ENCODE results near the gene TLR6. TPM values are rescaled to one million over a fixed set of nuclear protein-coding genes. Genes with fewer than 3 reads are reported as not detected.

Gene TLR6, protein sequence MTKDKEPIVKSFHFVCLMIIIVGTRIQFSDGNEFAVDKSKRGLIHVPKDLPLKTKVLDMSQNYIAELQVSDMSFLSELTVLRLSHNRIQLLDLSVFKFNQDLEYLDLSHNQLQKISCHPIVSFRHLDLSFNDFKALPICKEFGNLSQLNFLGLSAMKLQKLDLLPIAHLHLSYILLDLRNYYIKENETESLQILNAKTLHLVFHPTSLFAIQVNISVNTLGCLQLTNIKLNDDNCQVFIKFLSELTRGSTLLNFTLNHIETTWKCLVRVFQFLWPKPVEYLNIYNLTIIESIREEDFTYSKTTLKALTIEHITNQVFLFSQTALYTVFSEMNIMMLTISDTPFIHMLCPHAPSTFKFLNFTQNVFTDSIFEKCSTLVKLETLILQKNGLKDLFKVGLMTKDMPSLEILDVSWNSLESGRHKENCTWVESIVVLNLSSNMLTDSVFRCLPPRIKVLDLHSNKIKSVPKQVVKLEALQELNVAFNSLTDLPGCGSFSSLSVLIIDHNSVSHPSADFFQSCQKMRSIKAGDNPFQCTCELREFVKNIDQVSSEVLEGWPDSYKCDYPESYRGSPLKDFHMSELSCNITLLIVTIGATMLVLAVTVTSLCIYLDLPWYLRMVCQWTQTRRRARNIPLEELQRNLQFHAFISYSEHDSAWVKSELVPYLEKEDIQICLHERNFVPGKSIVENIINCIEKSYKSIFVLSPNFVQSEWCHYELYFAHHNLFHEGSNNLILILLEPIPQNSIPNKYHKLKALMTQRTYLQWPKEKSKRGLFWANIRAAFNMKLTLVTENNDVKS
- 10 to 100 TPM in 2 of 6 donors, 1 to 10 TPM in 4; 3.2 to 10.4 (median 5.8) TPM for total RNA-seq

DNA sequence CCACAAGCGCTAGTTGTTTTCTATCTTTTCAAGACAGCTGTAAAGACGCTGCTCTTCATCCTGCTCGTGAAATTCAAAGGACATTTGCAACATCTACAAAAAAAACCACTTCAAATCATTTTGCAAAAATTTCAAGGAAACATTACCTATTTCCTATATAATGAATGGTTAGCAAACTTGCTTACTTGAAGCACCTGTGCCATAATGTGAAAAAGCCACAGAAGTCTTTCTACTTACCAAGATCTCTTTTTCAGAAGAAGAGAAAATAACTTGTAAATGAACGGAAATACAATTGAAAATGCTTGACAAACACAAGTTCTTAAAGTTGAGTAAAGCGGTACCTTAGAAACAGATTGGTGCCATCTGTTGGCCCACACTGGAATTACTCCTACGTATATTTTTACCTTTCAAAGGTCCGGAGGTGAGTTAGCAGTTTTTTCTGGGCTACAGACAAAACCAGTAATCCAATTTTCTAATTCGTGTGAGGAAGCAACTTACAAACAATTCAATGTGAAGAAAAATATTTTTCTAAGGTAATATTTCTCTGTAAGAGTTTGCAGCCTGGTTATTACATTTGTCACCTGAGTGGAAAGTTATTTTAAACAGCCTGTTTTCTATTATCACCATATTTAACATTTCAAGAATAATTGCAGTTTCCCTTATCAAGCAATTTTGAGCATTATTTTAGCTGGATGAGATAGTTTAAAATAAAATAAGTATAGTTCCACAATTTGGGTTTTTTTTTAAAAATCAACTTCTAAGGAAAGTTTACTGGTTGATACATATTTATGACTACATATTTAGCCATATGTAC lies at the start of gene TLR6:
TLR6 (minus strand) TSS at position 294 of the 814 bp plus-strand sequence. CDS start 27,344 bp downstream, outside the sequence.
- 8 to 14% methylated on average over 8 of the region's 8 CpGs for WGBS, 2 donors
- H3K4me3 ChIP-seq, result peak within 1 kb of the TSS; percentile 16 to 40 (median 30)
- no peaks in the 10 kb centered on the region for H3K36me3 ChIP-seq
- no peaks in the 10 kb centered on the region for H3K9me3 ChIP-seq
- peak within 1 kb of the TSS; percentile 76 to 90 (median 81) for H3K27ac ChIP-seq
- TF ChIP-seq, protein P1, sequence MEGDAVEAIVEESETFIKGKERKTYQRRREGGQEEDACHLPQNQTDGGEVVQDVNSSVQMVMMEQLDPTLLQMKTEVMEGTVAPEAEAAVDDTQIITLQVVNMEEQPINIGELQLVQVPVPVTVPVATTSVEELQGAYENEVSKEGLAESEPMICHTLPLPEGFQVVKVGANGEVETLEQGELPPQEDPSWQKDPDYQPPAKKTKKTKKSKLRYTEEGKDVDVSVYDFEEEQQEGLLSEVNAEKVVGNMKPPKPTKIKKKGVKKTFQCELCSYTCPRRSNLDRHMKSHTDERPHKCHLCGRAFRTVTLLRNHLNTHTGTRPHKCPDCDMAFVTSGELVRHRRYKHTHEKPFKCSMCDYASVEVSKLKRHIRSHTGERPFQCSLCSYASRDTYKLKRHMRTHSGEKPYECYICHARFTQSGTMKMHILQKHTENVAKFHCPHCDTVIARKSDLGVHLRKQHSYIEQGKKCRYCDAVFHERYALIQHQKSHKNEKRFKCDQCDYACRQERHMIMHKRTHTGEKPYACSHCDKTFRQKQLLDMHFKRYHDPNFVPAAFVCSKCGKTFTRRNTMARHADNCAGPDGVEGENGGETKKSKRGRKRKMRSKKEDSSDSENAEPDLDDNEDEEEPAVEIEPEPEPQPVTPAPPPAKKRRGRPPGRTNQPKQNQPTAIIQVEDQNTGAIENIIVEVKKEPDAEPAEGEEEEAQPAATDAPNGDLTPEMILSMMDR (IDR thresholded peaks at IDR 0.05), result peak; percentile 72 to 85 (median 82)
- TF ChIP-seq POLR2AphosphoS5 (IDR thresholded peaks at IDR 0.05), result peak in 1 of 2 donors; percentile 23
- peak in 1 of 4 donors; percentile 8 for TF ChIP-seq POLR2A (IDR thresholded peaks at IDR 0.05)
- TF ChIP-seq EP300 (IDR thresholded peaks at IDR 0.05), result no peak
- DNase-seq, result peak in 1 of 2 donors; percentile 60
- H3K27me3 ChIP-seq, result no peaks in the 10 kb centered on the region
- H3K4me1 ChIP-seq, result peaks cover 0 to 19% (median 13%) of the 10 kb centered on the region in 4 donors
- ATAC-seq (ENCODE audit: low FRiP score in 2 of 2), result peak; percentile 78 to 85

DNA sequence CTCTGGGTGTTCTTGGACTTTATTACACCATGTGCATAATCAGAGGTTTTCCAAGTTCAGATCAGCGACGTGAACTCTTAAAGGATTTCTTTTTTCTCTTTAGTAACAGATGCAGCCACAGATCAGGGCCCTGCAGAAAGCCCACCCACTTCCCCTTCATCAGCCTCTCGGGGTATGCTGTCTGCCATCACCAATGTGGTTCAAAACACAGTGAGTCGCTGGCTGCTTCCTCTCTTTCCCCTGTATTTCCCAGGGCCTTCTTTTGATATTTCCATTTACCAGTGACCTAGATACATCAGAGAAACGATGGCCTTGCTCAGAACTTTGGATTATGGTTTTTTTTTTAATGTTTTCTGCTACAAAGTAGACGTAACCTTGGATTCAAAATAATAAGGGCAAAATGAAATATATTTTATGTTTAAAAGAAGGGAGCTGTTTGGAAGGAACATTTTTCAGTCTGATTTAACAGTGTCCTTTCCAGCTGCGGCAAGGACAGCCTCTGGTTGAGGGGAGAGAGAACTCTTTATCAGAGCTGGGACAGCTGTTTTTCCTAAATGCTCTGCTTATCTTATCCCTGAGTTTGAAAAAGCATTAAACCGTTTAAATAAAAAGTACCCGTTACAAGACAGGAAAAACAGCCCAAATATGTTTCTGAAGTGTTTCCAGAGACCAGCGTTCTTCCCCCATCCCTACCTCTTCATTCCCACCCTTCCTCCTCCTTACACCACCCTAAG lies 49.2 kb upstream of the TLR6 start:
- Histone ChIP-seq H3K27me3 (no peaks in the 10 kb centered on the region), H3K27ac (no peak overlapping the region), H3K9me3 (no peaks in the 10 kb centered on the region), H3K4me1 (no peaks in the 10 kb centered on the region), H3K36me3 (peaks cover 6 to 81% (median 50%) of the 10 kb centered on the region in 4 donors), H3K4me3 (no peak overlapping the region)
- TF ChIP-seq, protein P1 (IDR thresholded peaks at IDR 0.05), result no peak
- TF ChIP-seq EP300 (IDR thresholded peaks at IDR 0.05), result no peak
- ATAC-seq (ENCODE audit: low FRiP score in 2 of 2) (no peak), DNase-seq (no peak)
- 49 to 50% methylated on average over 10 of the region's 10 CpGs for WGBS, 2 donors

DNA sequence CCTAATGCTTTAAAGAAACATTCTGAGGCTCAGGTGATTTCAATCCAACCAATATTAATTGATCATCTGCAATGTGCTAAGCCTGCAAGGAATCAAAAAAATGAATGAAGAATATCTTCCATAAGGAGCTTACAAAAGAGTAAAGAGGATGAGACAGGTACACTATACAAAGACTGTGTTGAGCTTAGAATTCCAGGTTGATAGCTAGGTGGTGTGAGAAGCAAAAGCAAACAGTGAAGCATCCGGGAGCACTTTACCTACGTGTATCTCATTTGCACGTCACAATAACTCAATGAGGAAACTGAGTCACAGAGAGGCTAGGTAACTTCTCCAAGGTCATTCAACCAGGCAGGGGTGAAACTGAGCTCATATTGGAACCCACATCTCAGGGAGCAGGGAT lies 48.1 kb upstream of the TLR6 start:
- Histone ChIP-seq H3K36me3 (peaks cover 6 to 73% (median 40%) of the 10 kb centered on the region in 4 donors), H3K4me3 (no peak overlapping the region), H3K27ac (no peak overlapping the region), H3K4me1 (no peaks in the 10 kb centered on the region), H3K27me3 (no peaks in the 10 kb centered on the region), H3K9me3 (no peaks in the 10 kb centered on the region)
- TF ChIP-seq POLR2AphosphoS5 (IDR thresholded peaks at IDR 0.05), result no peak
- TF ChIP-seq, protein P1 (IDR thresholded peaks at IDR 0.05), result no peak
- TF ChIP-seq EP300 (IDR thresholded peaks at IDR 0.05), result no peak
- TF ChIP-seq POLR2A (IDR thresholded peaks at IDR 0.05), result no peak
- ATAC-seq (ENCODE audit: low FRiP score in 2 of 2) (no peak), DNase-seq (no peak)
- 95 to 99% methylated on average over 3 of the region's 3 CpGs for WGBS, 2 donors

DNA sequence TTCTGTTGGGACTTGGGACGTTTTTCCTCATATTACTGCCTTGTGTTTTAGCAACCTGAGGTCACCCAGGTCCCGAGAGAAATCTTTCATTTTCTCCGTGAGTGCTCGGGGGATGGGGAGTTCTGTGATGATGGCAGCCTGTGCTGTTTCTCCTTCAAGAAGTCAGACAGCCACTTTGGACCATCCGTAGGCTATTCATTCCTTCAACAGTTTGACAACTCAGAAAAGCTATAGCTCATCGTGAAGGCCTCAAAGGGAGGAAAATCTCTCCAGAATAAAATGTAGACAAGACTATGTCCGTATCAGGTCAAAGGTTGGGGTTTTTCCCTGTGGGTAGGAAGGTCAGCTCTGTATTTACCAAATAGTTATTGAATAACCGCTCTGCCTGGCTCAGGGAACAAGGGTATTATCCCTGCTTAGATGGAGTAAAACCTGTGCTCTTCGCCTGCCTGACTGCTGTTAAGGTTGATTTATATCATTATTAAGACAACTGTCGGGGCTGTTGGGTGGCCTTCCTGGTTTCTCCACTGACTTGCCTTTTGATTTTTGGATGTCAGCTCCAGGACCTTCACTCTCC lies 47.6 kb upstream of the TLR6 start:
- DNase-seq, result no peak
- Histone ChIP-seq H3K36me3 (peaks cover 6 to 70% (median 35%) of the 10 kb centered on the region in 4 donors), H3K9me3 (no peaks in the 10 kb centered on the region), H3K4me3 (no peak overlapping the region), H3K27ac (no peak overlapping the region), H3K4me1 (no peaks in the 10 kb centered on the region), H3K27me3 (no peaks in the 10 kb centered on the region)
- WGBS, 2 donors, result 83 to 90% methylated on average over 10 of the region's 10 CpGs
- TF ChIP-seq POLR2AphosphoS5 (IDR thresholded peaks at IDR 0.05) (no peak), EP300 (IDR thresholded peaks at IDR 0.05) (no peak), POLR2A (IDR thresholded peaks at IDR 0.05) (no peak)
- TF ChIP-seq, protein P1 (IDR thresholded peaks at IDR 0.05), result no peak
- ATAC-seq (ENCODE audit: low FRiP score in 2 of 2), result no peak
